ENCODE measurements around the gene MGAT2. TPM values are rescaled to one million over a fixed set of nuclear protein-coding genes. Genes with fewer than 3 reads are reported as not detected.
A peak's percentile ranks its signal among the peaks of the same experiment; 100 is the strongest.

MGAT2 gene
- total and polyA plus RNA-seq, 3 donors from 2014 or later = 58.3 to 89.1 (median 88.8) TPM

DNA sequence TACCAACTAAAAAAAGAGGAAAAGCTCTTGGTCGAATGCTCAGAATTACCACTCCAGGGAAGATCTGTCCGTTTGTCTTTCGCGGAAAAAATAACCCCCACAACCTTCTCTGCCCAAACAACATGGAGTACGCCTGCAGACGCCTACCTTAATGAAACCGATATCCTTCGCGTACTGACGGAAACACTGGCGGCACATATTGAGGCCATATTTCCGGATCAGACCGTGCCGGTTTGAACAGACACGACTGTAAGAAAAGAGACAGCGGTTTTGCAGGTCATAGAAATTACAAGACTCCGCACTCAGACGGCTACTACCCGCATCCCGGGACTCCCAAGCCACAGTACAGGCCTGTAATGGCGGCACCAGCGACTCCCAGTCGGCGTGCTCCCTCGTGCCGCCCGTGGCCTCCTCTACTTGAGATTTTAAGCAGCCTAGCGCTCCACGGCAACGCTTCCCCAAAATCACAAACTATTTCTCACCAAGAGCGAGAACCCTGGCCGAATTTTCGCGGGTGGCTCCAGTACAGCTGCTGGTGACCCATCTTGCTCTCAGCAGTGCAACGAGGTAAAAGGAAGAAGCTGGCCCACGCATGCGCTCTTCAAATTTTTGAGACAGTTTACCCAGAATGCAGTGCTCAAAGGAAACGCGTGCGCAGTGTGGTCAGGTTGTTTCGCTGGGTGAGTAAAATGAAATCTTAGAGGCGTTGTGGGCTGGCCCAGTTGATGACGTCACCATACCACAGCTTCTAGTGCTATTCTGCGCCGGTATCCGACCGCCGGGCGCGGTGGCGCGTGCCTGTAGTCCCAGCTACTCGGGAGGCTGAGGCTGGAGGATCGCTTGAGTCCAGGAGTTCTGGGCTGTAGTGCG, 34.6 kb upstream of the MGAT2 start, which contains the start of gene RPS29:
TSS of gene RPS29 (minus strand) at position 578 of the 870 bp plus-strand sequence. CDS start at position 544, 34 bp downstream.
- H3K9me3 ChIP-seq = no peaks in the 10 kb centered on the region
- intact Hi-C loops (cut with DNase I; ENCODE audit: low total_unique reads) = no loop called here
- peak within 1 kb of the TSS; percentile 84 to 92 for H3K27ac ChIP-seq
- no peaks in the 10 kb centered on the region for H3K27me3 ChIP-seq
- peak within 1 kb of the TSS; percentile 94 to 95 for H3K4me3 ChIP-seq
- no peaks in the 10 kb centered on the region for H3K36me3 ChIP-seq (ENCODE audit: low read depth, missing control alignments)
- WGBS, 2 donors = 0 to 1% methylated on average over 31 to 51 of the region's 55 CpGs
- H3K4me1 ChIP-seq = peaks cover 10% of the 10 kb centered on the region
- peak; percentile 98 for DNase-seq
- TF ChIP-seq, protein P1, sequence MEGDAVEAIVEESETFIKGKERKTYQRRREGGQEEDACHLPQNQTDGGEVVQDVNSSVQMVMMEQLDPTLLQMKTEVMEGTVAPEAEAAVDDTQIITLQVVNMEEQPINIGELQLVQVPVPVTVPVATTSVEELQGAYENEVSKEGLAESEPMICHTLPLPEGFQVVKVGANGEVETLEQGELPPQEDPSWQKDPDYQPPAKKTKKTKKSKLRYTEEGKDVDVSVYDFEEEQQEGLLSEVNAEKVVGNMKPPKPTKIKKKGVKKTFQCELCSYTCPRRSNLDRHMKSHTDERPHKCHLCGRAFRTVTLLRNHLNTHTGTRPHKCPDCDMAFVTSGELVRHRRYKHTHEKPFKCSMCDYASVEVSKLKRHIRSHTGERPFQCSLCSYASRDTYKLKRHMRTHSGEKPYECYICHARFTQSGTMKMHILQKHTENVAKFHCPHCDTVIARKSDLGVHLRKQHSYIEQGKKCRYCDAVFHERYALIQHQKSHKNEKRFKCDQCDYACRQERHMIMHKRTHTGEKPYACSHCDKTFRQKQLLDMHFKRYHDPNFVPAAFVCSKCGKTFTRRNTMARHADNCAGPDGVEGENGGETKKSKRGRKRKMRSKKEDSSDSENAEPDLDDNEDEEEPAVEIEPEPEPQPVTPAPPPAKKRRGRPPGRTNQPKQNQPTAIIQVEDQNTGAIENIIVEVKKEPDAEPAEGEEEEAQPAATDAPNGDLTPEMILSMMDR (IDR thresholded peaks at IDR 0.05) = no peak
- TF ChIP-seq POLR2A (IDR thresholded peaks at IDR 0.05) = peak; percentile 42

DNA sequence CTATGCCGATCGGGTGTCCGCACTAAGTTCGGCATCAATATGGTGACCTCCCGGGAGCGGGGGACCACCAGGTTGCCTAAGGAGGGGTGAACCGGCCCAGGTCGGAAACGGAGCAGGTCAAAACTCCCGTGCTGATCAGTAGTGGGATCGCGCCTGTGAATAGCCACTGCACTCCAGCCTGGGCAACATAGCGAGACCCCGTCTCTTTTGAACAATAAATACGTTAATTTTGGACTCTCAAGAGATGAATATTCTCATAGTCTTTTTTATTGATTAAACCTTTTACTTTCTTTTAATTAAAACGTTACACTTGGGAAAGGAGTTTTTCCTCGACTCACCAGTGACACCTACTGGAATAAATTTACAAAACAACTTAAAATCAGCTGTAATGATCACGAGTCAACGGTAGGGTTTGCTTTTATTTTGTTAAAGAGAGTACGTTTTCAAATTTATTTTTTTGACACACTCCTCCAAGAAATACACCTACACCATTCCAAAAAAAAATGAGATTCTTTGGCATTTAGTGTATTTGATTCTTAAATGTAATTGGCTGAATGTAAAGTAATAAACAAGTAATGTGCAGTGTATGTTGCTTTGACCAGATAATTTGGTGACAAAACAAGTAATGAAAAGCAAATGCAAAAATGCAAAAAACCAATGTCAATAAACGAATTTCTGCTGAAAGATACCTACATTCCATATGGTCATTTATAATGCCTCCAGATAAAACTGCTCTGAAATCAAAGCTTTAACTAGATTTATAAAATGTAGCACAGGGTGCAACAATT, 33.7 kb upstream of the MGAT2 start:
- peak; percentile 26 for DNase-seq
- WGBS, 2 donors = 2% methylated on average over 12 to 15 of the region's 21 CpGs

DNA sequence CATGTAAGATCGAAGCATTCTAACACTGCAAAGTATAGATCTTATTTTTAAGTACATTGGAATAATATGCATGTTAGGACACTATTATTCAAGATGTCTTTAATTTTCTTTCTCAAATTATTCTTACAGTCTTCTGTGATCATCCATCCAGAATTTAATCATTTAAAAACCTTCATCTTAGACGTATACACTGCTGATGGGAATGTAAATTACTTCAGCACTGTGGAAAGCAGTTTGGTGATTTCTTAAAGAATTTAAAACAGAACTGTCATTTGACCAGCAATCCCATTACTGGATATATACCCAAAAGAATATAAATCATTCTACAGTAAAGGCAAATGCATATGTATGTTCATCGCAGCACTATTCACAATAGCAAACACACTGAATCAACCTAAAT, 31.2 kb upstream of the MGAT2 start:
- Histone ChIP-seq H3K27ac (no peak overlapping the region), H3K36me3 (ENCODE audit: low read depth, missing control alignments) (no peaks in the 10 kb centered on the region), H3K4me1 (peaks cover 2% of the 10 kb centered on the region), H3K27me3 (no peaks in the 10 kb centered on the region), H3K9me3 (no peaks in the 10 kb centered on the region), H3K4me3 (no peak overlapping the region)
- DNase-seq = no peak
- TF ChIP-seq, protein P1 (IDR thresholded peaks at IDR 0.05) = no peak
- no peak for TF ChIP-seq POLR2A (IDR thresholded peaks at IDR 0.05)
- intact Hi-C loops (cut with DNase I; ENCODE audit: low total_unique reads) = no loop called here
- 78 to 84% methylated on average over 3 of the region's 3 CpGs for WGBS, 2 donors

More for the DNA sequence above, 33.7 kb upstream of the MGAT2 start:
- Histone ChIP-seq H3K4me3 (peak overlapping the region; percentile 94 to 95), H3K4me1 (peaks cover 10% of the 10 kb centered on the region), H3K36me3 (ENCODE audit: low read depth, missing control alignments) (no peaks in the 10 kb centered on the region), H3K27ac (peak overlapping the region; percentile 84 to 92), H3K27me3 (no peaks in the 10 kb centered on the region), H3K9me3 (no peaks in the 10 kb centered on the region)
- TF ChIP-seq POLR2A (IDR thresholded peaks at IDR 0.05) = no peak
- TF ChIP-seq, protein P1 (IDR thresholded peaks at IDR 0.05) = peak; percentile 77 to 91 (median 84)
- intact Hi-C loops (cut with DNase I; ENCODE audit: low total_unique reads) = no loop called here

DNA sequence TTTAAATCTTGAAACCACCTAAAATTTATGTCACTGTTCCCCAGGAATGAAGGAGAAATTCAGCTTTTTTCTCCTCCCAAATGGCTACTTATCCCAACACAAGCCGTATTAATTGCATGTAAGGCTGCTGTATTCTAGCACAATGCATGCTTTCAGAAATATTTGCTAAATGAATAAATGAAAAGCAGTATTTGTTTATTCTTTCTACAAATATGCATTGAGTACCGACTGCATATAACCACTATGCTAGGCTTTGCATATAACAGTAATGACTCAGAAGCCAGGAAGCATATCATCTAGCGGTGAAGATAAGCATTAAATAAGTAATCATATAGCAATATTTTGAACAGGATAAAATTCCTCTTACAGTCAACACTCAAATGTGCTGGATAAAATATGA, 27.6 kb upstream of the MGAT2 start:
- H3K27ac ChIP-seq = no peak overlapping the region
- DNase-seq = no peak
- H3K36me3 ChIP-seq (ENCODE audit: low read depth, missing control alignments) = no peaks in the 10 kb centered on the region
- H3K27me3 ChIP-seq = no peaks in the 10 kb centered on the region
- no peaks in the 10 kb centered on the region for H3K9me3 ChIP-seq
- 89 to 95% methylated on average over 3 of the region's 3 CpGs for WGBS, 2 donors
- no peak overlapping the region for H3K4me3 ChIP-seq
- no peaks in the 10 kb centered on the region for H3K4me1 ChIP-seq
- intact Hi-C loops (cut with DNase I; ENCODE audit: low total_unique reads) = no loop called here
- TF ChIP-seq, protein P1 (IDR thresholded peaks at IDR 0.05) = no peak
- no peak for TF ChIP-seq POLR2A (IDR thresholded peaks at IDR 0.05)

Measured in testis (tissue), 3 donors.